Measurements from ENCODE around the gene AGPAT2.

AGPAT2 gene

DNA sequence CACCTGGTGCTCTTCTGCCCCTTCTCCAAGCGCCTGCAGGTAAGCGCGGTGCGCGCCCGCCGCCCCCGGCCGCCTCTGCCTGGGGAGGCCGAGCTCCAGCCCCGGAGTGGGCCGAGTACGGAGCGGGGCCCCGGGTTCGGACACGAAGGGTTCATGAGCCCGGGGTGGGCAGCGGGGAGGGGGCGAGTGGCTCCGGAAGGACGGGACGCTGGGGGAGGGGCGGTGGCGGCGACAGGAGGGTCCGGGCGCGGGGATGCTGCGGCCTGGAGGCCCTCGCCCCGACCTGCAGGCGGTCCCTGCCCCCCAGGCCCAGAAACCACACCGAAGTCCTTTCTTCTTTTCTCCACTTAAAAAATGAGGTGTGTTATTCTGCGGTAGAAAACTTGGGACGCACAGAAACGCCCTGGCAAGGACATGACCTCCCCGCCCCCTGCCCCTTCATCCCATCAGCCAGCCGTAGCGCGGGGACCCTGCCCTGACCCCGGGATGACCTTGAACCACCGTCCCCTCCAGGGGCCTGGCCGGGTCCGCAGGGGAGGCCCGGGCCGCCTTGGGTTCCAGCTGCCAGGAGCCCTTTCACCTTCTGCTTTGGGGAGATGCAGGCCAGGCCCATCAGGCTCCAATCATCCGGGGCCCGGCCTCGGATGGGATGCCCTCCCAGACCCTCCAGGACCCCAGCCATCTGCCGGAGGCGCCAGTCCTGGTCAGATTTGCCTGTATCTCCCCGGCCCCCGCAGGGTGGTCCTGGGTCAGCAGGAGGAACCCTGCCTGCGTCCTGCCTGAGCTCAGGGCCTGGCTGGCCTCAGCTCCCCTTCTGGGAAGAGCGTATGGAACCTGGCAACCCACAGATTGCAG is 25.7 kb upstream of the AGPAT2 start:
- TF ChIP-seq ZNF596 (tag by site-specific recombination; IDR thresholded peaks at IDR 0.05), result 0 out of 2 replicates have a peak, but pooled peaks have one; percentile 1
- TF ChIP-seq ZNF335 (tag by site-specific recombination; conservative IDR thresholded peaks at IDR 0.05), result peak; percentile 79
- peak; percentile 26; the same call in 1 of the 2 replicates for TF ChIP-seq ZIC2 (tag by site-specific recombination; IDR thresholded peaks at IDR 0.05)
- 0 out of 2 replicates have a peak, but pooled peaks have one; percentile 7 for TF ChIP-seq SP2 (tag by site-specific recombination; IDR thresholded peaks at IDR 0.05)
- TF ChIP-seq, protein P1, sequence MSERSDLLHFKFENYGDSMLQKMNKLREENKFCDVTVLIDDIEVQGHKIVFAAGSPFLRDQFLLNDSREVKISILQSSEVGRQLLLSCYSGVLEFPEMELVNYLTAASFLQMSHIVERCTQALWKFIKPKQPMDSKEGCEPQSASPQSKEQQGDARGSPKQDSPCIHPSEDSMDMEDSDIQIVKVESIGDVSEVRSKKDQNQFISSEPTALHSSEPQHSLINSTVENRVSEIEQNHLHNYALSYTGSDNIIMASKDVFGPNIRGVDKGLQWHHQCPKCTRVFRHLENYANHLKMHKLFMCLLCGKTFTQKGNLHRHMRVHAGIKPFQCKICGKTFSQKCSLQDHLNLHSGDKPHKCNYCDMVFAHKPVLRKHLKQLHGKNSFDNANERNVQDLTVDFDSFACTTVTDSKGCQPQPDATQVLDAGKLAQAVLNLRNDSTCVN (tag by site-specific recombination; optimal IDR thresholded peaks at IDR 0.05), result peak; percentile 38
- TF ChIP-seq ZNF473 (tag by site-specific recombination; IDR thresholded peaks at IDR 0.05), result no peak
- no peak for TF ChIP-seq ZNF433 (tag by site-specific recombination; IDR thresholded peaks at IDR 0.05; ENCODE audit: low read depth)
- TF ChIP-seq ZNF2 (tag by site-specific recombination; IDR thresholded peaks at IDR 0.05), result no peak
- no peak for TF ChIP-seq ZFP41 (tag by site-specific recombination; IDR thresholded peaks at IDR 0.05; ENCODE audit: borderline replicate concordance)
- peak; percentile 41; the same call in 1 of the 2 replicates for TF ChIP-seq BCL11B (tag by site-specific recombination; IDR thresholded peaks at IDR 0.05; ENCODE audit: low read depth)
- TF ChIP-seq, protein P2, sequence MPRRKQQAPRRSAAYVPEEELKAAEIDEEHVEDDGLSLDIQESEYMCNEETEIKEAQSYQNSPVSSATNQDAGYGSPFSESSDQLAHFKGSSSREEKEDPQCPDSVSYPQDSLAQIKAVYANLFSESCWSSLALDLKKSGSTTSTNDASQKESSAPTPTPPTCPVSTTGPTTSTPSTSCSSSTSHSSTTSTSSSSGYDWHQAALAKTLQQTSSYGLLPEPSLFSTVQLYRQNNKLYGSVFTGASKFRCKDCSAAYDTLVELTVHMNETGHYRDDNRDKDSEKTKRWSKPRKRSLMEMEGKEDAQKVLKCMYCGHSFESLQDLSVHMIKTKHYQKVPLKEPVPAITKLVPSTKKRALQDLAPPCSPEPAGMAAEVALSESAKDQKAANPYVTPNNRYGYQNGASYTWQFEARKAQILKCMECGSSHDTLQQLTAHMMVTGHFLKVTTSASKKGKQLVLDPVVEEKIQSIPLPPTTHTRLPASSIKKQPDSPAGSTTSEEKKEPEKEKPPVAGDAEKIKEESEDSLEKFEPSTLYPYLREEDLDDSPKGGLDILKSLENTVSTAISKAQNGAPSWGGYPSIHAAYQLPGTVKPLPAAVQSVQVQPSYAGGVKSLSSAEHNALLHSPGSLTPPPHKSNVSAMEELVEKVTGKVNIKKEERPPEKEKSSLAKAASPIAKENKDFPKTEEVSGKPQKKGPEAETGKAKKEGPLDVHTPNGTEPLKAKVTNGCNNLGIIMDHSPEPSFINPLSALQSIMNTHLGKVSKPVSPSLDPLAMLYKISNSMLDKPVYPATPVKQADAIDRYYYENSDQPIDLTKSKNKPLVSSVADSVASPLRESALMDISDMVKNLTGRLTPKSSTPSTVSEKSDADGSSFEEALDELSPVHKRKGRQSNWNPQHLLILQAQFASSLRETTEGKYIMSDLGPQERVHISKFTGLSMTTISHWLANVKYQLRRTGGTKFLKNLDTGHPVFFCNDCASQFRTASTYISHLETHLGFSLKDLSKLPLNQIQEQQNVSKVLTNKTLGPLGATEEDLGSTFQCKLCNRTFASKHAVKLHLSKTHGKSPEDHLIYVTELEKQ (tag by site-specific recombination; IDR thresholded peaks at IDR 0.05; ENCODE audit: borderline replicate concordance), result no peak
- Histone ChIP-seq H3K9me3 (ENCODE audit: control insufficient read depth, insufficient read depth, low read depth, low read length) (no peaks in the 10 kb centered on the region), H3K4me1 (ENCODE audit: control insufficient read depth, insufficient read depth, low read length) (no peaks in the 10 kb centered on the region), H3K36me3 (ENCODE audit: control insufficient read depth in 2 of 2, insufficient read depth in 1 of 2, low read length in 2 of 2) (peaks cover 0 to 26% of the 10 kb centered on the region in 2 experiments; a peak in 2 of 3 replicates), H3K4me3 (ENCODE audit: low read depth, low read length) (peak overlapping the region; percentile 70), H3K27ac (ENCODE audit: extremely low read depth, low read depth, low read length) (peak overlapping the region; percentile 80)
- ChIA-PET POLR2A (interaction anchor here (0.7 to 6.4 kb wide), 6 partner anchors 10 to 702 kb away, joined by 3 to 79 read pairs (median 10); no protein-coding TSS in a partner anchor), CTCF (interaction anchor here (0.6 to 1.6 kb wide), 5 partner anchors 14 to 61 kb away, joined by 4 to 8 read pairs (median 5); partner anchors contain the start of gene LCN8)

DNA sequence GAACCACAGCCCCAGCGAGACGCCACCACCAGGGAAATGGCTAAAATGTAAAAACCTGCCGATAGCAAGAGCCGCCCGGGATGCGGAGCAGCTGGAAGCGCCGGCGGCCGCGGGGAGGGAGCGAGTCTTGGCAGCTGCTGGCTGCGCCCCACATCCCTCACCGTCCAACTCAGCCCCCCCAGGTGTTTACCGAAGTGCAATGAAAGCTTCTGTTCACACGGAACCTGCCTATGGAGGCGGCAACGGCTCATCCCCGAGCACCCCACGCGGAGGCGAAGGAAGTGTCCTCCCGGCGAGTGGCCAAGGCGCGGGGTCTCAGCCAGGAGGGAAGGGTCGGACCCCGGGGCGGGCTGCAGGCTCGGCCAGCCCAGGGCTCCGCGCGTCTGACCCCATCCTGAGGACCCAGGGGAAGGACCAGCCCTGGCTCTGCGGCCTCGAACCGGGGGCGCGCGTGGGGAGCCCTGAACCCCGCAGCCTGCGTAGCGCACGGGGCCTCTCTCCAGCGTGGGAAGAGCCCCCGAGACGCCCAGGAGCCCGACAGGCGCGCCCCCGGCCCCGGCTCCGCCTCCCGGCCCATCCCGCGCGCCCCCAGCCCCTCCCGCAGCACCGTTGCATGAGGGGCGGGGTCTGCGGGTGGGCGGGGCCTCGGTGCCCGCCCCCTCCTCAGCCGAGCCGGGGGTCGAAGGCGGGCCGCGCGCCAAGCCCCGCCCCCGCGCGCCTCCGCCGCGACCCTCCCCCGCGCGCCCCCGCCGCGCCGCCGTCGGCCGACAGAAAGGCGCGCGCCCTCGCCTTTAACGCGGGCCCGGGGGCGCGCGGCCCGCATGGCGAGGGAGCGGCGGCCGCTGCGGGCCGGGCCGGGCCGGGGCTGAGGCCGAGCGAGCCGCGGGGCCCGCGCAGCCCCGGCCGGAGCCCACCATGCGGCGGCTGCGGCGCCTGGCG is 24.8 kb upstream of the AGPAT2 start, which contains the start of gene DIPK1B:
Gene DIPK1B (plus strand): TSS at position 822 of the 939 bp plus-strand sequence. CDS start 94 bp downstream, at position 916.
- POLR2A ChIA-PET, result interaction anchor here (0.7 to 6.4 kb wide), 3 partner anchors 11 to 703 kb away, joined by 8 to 79 read pairs (median 25); no protein-coding TSS in a partner anchor
- no peaks in the 10 kb centered on the region for H3K9me3 ChIP-seq (ENCODE audit: control insufficient read depth, insufficient read depth, low read depth, low read length)
- TF ChIP-seq, protein P3, sequence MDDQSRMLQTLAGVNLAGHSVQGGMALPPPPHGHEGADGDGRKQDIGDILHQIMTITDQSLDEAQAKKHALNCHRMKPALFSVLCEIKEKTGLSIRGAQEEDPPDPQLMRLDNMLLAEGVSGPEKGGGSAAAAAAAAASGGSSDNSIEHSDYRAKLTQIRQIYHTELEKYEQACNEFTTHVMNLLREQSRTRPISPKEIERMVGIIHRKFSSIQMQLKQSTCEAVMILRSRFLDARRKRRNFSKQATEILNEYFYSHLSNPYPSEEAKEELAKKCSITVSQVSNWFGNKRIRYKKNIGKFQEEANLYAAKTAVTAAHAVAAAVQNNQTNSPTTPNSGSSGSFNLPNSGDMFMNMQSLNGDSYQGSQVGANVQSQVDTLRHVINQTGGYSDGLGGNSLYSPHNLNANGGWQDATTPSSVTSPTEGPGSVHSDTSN (CRISPR knock-in tag; IDR thresholded peaks at IDR 0.05), result no peak
- TF ChIP-seq, protein P4, sequence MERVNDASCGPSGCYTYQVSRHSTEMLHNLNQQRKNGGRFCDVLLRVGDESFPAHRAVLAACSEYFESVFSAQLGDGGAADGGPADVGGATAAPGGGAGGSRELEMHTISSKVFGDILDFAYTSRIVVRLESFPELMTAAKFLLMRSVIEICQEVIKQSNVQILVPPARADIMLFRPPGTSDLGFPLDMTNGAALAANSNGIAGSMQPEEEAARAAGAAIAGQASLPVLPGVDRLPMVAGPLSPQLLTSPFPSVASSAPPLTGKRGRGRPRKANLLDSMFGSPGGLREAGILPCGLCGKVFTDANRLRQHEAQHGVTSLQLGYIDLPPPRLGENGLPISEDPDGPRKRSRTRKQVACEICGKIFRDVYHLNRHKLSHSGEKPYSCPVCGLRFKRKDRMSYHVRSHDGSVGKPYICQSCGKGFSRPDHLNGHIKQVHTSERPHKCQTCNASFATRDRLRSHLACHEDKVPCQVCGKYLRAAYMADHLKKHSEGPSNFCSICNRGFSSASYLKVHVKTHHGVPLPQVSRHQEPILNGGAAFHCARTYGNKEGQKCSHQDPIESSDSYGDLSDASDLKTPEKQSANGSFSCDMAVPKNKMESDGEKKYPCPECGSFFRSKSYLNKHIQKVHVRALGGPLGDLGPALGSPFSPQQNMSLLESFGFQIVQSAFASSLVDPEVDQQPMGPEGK (tag by site-specific recombination; IDR thresholded peaks at IDR 0.05), result no peak
- no peak for TF ChIP-seq ZNF76 (tag by site-specific recombination; IDR thresholded peaks at IDR 0.05; ENCODE audit: borderline replicate concordance, low read depth)
- TF ChIP-seq ZNF169 (tag by site-specific recombination; IDR thresholded peaks at IDR 0.05), result no peak
- TF ChIP-seq, protein P5, sequence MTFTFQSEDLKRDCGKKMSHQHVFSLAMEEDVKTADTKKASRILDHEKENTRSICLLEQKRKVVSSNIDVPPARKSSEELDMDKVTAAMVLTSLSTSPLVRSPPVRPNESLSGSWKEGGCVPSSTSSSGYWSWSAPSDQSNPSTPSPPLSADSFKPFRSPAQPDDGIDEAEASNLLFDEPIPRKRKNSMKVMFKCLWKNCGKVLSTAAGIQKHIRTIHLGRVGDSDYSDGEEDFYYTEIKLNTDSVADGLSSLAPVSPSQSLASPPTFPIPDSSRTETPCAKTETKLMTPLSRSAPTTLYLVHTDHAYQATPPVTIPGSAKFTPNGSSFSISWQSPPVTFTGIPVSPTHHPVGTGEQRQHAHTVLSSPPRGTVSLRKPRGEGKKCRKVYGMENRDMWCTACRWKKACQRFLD (tag by site-specific recombination; IDR thresholded peaks at IDR 0.05), result no peak
- no peak for TF ChIP-seq SP3 (tag by site-specific recombination; IDR thresholded peaks at IDR 0.05)
- TF ChIP-seq ZNF335 (tag by site-specific recombination; conservative IDR thresholded peaks at IDR 0.05), result 0 out of 2 replicates have a peak, but pooled peaks have one; percentile 3
- TF ChIP-seq ZNF549 (tag by site-specific recombination; IDR thresholded peaks at IDR 0.05), result no peak

More for the DNA sequence above, 24.8 kb upstream of the AGPAT2 start, which contains the start of gene DIPK1B:
- CTCF ChIA-PET, result interaction anchor here (1.6 kb wide), 1 partner anchor 26 kb away, joined by 6 read pairs; no protein-coding TSS in a partner anchor
- no peaks in the 10 kb centered on the region for H3K4me1 ChIP-seq (ENCODE audit: control insufficient read depth, insufficient read depth, low read length)
- peaks cover 0 to 22% of the 10 kb centered on the region in 2 experiments; a peak in 2 of 3 replicates for H3K36me3 ChIP-seq (ENCODE audit: control insufficient read depth in 2 of 2, insufficient read depth in 1 of 2, low read length in 2 of 2)
- H3K4me3 ChIP-seq (ENCODE audit: low read depth, low read length), result peak within 1 kb of the TSS; percentile 70
- H3K27ac ChIP-seq (ENCODE audit: extremely low read depth, low read depth, low read length), result peak within 1 kb of the TSS; percentile 80
